K562 (cell line): ENCODE results near the gene PROM2. TPM values are rescaled to one million over a fixed set of nuclear protein-coding genes. Genes with fewer than 3 reads are reported as not detected.

Source experiments
- ATAC-seq: fragments of 200-7000 bp; cut with Tn5 transposase; 3 replicates; pipeline ENCODE4 v1.9.1; 2020; ENCODE audit warnings: moderate library complexity
- BruUV-seq: library from RNA; stranded (reverse); fragments of 400-500 nt; replicated peaks from 2 replicates; lab custom pipeline; 2021; lab: Mats Ljungman, UMichigan
- CTCF ChIA-PET: fragments of 300-600 bp; formaldehyde crosslinking; extraction: SDS; loops from one replicate; lab custom pipeline; 2021; ENCODE audit warnings: low intra/inter-chr PET ratio; lab: Yijun Ruan, JAX
- POLR2A ChIA-PET: fragments of 300-600, 350-650 bp; sonication (Branson Sonifier 250); formaldehyde crosslinking; extraction: SDS; loops from one replicate; lab custom pipeline; 2021; ENCODE audit warnings: antibody characterized with exemption, inconsistent platforms; lab: Yijun Ruan, JAX
- DNase-seq, 4 experiments: peaks; one replicate each; pipeline versions ENCODE4 v3.0.0 to v3.0.0-alpha.2; 2011 to 2018; ENCODE audit warnings: low spot score in 3 of 4, mixed read lengths in 3 of 4; ENCODE audit errors: extremely low read depth in 1 of 4
- FAIRE-seq: peaks from 2 replicates; lab custom pipeline; 2011; peaks lifted over from hg19 to GRCh38; lab: Jason Lieb, UNC
- H2AFZ ChIP-seq: 2 replicates; pipeline ENCODE4 v1.6.0; 2011; ENCODE audit warnings: low read depth, low read length, control low read depth, inconsistent platforms
- H3K27ac ChIP-seq: fragments of 200-600 bp; 3 replicates; pipeline ENCODE4 v1.8.0; 2011; ENCODE audit warnings: low read depth, mild to moderate bottlenecking, control low read depth, inconsistent platforms, low read length, moderate library complexity, mixed read lengths; ENCODE audit errors: extremely low read depth
- H3K27me3 ChIP-seq, 2 experiments: fragments of 300-600 bp in 1 of 2; 2 replicates in 1 of 2; 3 replicates in 1 of 2; pipeline versions ENCODE4 v1.6.0 to v1.8.0; 2011; ENCODE audit warnings: inconsistent platforms in 2 of 2, low read length in 2 of 2, mild to moderate bottlenecking in 1 of 2, mixed read lengths in 1 of 2, moderate library complexity in 1 of 2; ENCODE audit not compliant: control insufficient read depth in 2 of 2, insufficient read depth in 2 of 2
- H3K36me3 ChIP-seq: fragments of 300-600 bp; 3 replicates; pipeline ENCODE4 v1.8.0; 2011; ENCODE audit warnings: mild to moderate bottlenecking, low read length, inconsistent platforms; ENCODE audit not compliant: control insufficient read depth, insufficient read depth
- H3K4me1 ChIP-seq, 2 experiments: fragments of 200-600 bp in 1 of 2; replicated peaks in 1 of 2; 2 replicates in 1 of 2; 3 replicates in 1 of 2; pipeline versions ENCODE4 v1.5.1 to v1.8.0; 2011; ENCODE audit warnings: inconsistent platforms in 2 of 2, low read length in 2 of 2, mild to moderate bottlenecking in 1 of 2, mixed read lengths in 1 of 2, moderate library complexity in 1 of 2; ENCODE audit not compliant: control insufficient read depth in 2 of 2, insufficient read depth in 2 of 2
- H3K4me2 ChIP-seq: 2 replicates; pipeline ENCODE4 v1.6.1; 2011; ENCODE audit warnings: low read length, control low read depth, inconsistent platforms, mixed read lengths; ENCODE audit not compliant: insufficient read depth
- H3K4me3 ChIP-seq: fragments of 200-600 bp; sonication (generic), shearing (Covaris generic); 2 replicates; pipeline ENCODE4 v1.5.1; 2016; ENCODE audit warnings: control low read depth, inconsistent platforms
- H3K79me2 ChIP-seq: fragments of 200-600 bp; 3 replicates; pipeline ENCODE4 v1.8.0; 2011; ENCODE audit warnings: low read length, inconsistent platforms; ENCODE audit not compliant: control insufficient read depth, insufficient read depth
- H3K9ac ChIP-seq, 2 experiments: 2 replicates each; pipeline versions ENCODE4 v1.6.0 to v1.6.1; 2011; ENCODE audit warnings: low read depth in 2 of 2, low read length in 2 of 2, control low read depth in 1 of 2, inconsistent platforms in 1 of 2, mild to moderate bottlenecking in 1 of 2, mixed read lengths in 1 of 2; ENCODE audit not compliant: insufficient read depth in 1 of 2
- H3K9me1 ChIP-seq: one replicate; pipeline ENCODE4 v1.6.0; 2011; ENCODE audit warnings: inconsistent platforms, mild to moderate bottlenecking, low read length, moderate library complexity; ENCODE audit not compliant: control insufficient read depth, insufficient read depth
- H3K9me3 ChIP-seq: replicated peaks from 2 replicates; pipeline ENCODE4 v1.5.1; 2011; ENCODE audit warnings: low read depth, low read length, inconsistent platforms; ENCODE audit not compliant: control insufficient read depth, insufficient read depth
- H4K20me1 ChIP-seq: replicated peaks from 2 replicates; pipeline ENCODE4 v1.6.1; 2011; ENCODE audit warnings: low read length, inconsistent platforms, mixed read lengths; ENCODE audit not compliant: control insufficient read depth, insufficient read depth
- HNRNPL ChIP-seq: fragments of 200-400 bp; formaldehyde crosslinking; IDR thresholded peaks from 2 replicates; pipeline ENCODE4 v1.6.1; 2017; ENCODE audit warnings: low read depth, mild to moderate bottlenecking, low read length
- KAT8 ChIP-seq: fragments of 450-650 bp; IDR thresholded peaks from 2 replicates; pipeline ENCODE4 v1.6.1; 2016; ENCODE audit warnings: low read depth, mild to moderate bottlenecking
- SMARCA4 ChIP-seq: fragments of 450-650 bp; IDR thresholded peaks from 2 replicates; pipeline ENCODE4 v1.6.1; 2016
- ZNF324 ChIP-seq: fragments of 250-450 bp; sonication (Bioruptor Pico); IDR thresholded peaks from 2 replicates; pipeline ENCODE4 v1.4.0; 2020; ENCODE audit warnings: mild to moderate bottlenecking
- ZNF780A ChIP-seq: fragments of 250-450 bp; sonication (Bioruptor Pico); IDR thresholded peaks from 2 replicates; pipeline ENCODE4 v1.5.0; 2021; ENCODE audit warnings: mild to moderate bottlenecking
- WGBS: fragments of 100-300 bp; shearing (Covaris generic); methylation state at CpG from one replicate; pipeline ENCODE4 v1.1.6; 2016; ENCODE audit warnings: low coverage, mixed read lengths; ENCODE audit not compliant: insufficient coverage; ENCODE audit errors: missing lambda C conversion rate; 5-methylcytosine and 5-hydroxymethylcytosine counted together
- in situ Hi-C: fragments of 300-500 bp; cut with MboI; formaldehyde crosslinking; loops from 4 replicates; pipeline ENCODE4 v1.15.0; 2018; ENCODE audit warnings: inconsistent platforms, mixed read lengths
- intact Hi-C: fragments of 100-400 bp; cut with micrococcal nuclease; formaldehyde crosslinking; loops from 2 replicates; pipeline ENCODE4 v1.14.2; 2022
- polyA plus RNA-seq, 8 experiments: library from polyadenylated mRNA; depleted of rRNA in 4 of 8; stranded (reverse) in 5 of 8; unstranded in 3 of 8; fragments of >200 nt; fragmentation: Nextera tagmentation in 2 of 8; fragmentation: Illumina TruSeq in 1 of 8; extraction: Ambion mirVana in 2 of 8; extraction: Trizol in 1 of 8; gene quantifications; 2 replicates each; pipeline versions ENCODE4 v1.2.1 to v1.2.3, GENCODE V29; 2011 to 2014; ENCODE audit warnings: inconsistent platforms in 1 of 8, missing spikeins in 1 of 8
- total RNA-seq, 7 experiments: library from RNA; depleted of rRNA in 6 of 7; stranded (reverse); fragments of >200 nt in 6 of 7; fragmentation: Illumina TruSeq in 2 of 7; extraction: Trizol in 2 of 7; gene quantifications; 2 replicates each; pipeline versions ENCODE4 v1.2.1 to v1.2.3, GENCODE V29; 2011 to 2021; ENCODE audit warnings: low replicate concordance in 1 of 7
- TF ChIP-seq, protein P1 (sequence below): fragments of 250-450 bp; sonication (Bioruptor Pico); IDR thresholded peaks from 2 replicates; pipeline ENCODE4 v1.4.0; 2020; ENCODE audit warnings: mild to moderate bottlenecking, moderate library complexity, borderline replicate concordance
- TF ChIP-seq, protein P2 (sequence below): fragments of 250-450 bp; sonication (Bioruptor Pico); IDR thresholded peaks from 2 replicates; pipeline ENCODE4 v1.9.0; 2021; ENCODE audit warnings: mild to moderate bottlenecking, inconsistent platforms

The PROM2 gene
- total and polyA plus RNA-seq, 9 of the 15 experiments (the other 6 are each of a cell fraction or from before 2014, with no cell fraction given) = not detected

DNA sequence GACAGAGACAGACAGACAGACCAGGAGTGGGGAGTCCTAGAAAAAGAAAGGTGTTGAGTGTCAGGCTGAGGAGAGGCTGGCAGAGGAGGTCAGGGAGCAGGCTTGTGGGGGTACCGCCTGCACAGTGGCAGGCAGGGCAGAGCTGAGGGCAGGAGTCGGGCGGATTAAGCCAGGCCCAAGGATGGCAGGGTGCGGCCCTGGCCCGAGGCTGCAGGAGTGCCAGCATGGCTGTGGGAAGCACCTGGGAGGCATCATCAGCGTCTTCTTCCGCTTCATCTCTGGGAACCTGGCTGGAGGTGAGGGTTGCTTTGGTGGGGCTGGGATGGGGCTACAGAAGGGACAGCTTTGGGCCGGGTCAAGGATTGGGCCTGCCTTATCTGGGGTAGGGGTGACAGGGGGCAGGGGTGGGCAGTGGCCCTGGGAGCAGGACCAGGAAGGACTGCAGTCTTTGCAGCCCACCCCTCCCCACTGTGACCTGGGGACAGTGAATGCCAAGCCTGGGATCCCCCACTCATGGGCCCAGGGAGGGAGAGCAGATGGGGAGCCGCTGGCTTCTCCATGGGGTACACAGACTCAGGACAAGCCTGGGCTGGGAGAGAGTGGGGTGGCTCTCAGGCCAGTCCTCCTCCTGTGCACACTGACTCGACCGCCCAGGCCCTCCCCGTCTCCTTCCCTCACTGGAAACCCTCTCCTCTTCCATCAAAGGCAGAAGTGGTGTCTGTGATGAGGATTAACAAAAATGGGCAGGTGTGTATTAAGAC, 43.6 kb downstream of the PROM2 start:
- Histone ChIP-seq H3K36me3 (no peaks in the 10 kb centered on the region), H3K9me3 (no peaks in the 10 kb centered on the region)
- FAIRE-seq = no peak
- intact Hi-C loops = no loop called here
- no peak for TF ChIP-seq ZNF324 (CRISPR knock-in tag)
- TF ChIP-seq, protein P1, sequence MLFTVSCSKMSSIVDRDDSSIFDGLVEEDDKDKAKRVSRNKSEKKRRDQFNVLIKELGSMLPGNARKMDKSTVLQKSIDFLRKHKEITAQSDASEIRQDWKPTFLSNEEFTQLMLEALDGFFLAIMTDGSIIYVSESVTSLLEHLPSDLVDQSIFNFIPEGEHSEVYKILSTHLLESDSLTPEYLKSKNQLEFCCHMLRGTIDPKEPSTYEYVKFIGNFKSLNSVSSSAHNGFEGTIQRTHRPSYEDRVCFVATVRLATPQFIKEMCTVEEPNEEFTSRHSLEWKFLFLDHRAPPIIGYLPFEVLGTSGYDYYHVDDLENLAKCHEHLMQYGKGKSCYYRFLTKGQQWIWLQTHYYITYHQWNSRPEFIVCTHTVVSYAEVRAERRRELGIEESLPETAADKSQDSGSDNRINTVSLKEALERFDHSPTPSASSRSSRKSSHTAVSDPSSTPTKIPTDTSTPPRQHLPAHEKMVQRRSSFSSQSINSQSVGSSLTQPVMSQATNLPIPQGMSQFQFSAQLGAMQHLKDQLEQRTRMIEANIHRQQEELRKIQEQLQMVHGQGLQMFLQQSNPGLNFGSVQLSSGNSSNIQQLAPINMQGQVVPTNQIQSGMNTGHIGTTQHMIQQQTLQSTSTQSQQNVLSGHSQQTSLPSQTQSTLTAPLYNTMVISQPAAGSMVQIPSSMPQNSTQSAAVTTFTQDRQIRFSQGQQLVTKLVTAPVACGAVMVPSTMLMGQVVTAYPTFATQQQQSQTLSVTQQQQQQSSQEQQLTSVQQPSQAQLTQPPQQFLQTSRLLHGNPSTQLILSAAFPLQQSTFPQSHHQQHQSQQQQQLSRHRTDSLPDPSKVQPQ (CRISPR knock-in tag) = no peak
- TF ChIP-seq, protein P2, sequence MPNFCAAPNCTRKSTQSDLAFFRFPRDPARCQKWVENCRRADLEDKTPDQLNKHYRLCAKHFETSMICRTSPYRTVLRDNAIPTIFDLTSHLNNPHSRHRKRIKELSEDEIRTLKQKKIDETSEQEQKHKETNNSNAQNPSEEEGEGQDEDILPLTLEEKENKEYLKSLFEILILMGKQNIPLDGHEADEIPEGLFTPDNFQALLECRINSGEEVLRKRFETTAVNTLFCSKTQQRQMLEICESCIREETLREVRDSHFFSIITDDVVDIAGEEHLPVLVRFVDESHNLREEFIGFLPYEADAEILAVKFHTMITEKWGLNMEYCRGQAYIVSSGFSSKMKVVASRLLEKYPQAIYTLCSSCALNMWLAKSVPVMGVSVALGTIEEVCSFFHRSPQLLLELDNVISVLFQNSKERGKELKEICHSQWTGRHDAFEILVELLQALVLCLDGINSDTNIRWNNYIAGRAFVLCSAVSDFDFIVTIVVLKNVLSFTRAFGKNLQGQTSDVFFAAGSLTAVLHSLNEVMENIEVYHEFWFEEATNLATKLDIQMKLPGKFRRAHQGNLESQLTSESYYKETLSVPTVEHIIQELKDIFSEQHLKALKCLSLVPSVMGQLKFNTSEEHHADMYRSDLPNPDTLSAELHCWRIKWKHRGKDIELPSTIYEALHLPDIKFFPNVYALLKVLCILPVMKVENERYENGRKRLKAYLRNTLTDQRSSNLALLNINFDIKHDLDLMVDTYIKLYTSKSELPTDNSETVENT (CRISPR knock-in tag) = no peak
- TF ChIP-seq SMARCA4 = no peak
- TF ChIP-seq HNRNPL = no peak
- TF ChIP-seq ZNF780A (CRISPR knock-in tag) = no peak
- no peak for TF ChIP-seq KAT8
- TF ChIP-seq, all 486 proteins: peak for 0
- Histone ChIP-seq H3K4me2 (no peak overlapping the region), H3K9ac (no peak overlapping the region), H3K9me1 (no peaks in the 10 kb centered on the region), H4K20me1 (peaks cover 7% of the 10 kb centered on the region), H3K27ac (no peak overlapping the region), H3K4me3 (no peak overlapping the region), H2AFZ (no peak overlapping the region), H3K4me1 (peaks cover 0 to 5% of the 10 kb centered on the region in 2 experiments; a peak in 1 of 5 replicates), H3K79me2 (no peaks in the 10 kb centered on the region), H3K27me3 (peaks cover 6 to 71% of the 10 kb centered on the region in 2 experiments; a peak in 4 of 5 replicates)
- CTCF ChIA-PET = no interaction called here
- WGBS = 0% methylated on average over 12 of the region's 12 CpGs
- no peak for ATAC-seq
- BruUV-seq = no TSS peak
- in situ Hi-C loops = no loop called here
- no peak for DNase-seq
- POLR2A ChIA-PET = no interaction called here
